ENCODE data around the gene TOX3.

Gene TOX3

GRCh38 chr16:52389045-52389444, 157.9 kb downstream of the TOX3 start:
- TF ChIP-seq, protein P1, sequence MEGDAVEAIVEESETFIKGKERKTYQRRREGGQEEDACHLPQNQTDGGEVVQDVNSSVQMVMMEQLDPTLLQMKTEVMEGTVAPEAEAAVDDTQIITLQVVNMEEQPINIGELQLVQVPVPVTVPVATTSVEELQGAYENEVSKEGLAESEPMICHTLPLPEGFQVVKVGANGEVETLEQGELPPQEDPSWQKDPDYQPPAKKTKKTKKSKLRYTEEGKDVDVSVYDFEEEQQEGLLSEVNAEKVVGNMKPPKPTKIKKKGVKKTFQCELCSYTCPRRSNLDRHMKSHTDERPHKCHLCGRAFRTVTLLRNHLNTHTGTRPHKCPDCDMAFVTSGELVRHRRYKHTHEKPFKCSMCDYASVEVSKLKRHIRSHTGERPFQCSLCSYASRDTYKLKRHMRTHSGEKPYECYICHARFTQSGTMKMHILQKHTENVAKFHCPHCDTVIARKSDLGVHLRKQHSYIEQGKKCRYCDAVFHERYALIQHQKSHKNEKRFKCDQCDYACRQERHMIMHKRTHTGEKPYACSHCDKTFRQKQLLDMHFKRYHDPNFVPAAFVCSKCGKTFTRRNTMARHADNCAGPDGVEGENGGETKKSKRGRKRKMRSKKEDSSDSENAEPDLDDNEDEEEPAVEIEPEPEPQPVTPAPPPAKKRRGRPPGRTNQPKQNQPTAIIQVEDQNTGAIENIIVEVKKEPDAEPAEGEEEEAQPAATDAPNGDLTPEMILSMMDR (IDR thresholded peaks at IDR 0.05; ENCODE audit: control insufficient read depth, insufficient read depth, low read depth, low read length, missing control alignments), result no peak
- DNase-seq (ENCODE audit: low read depth), result no peak
- no peak overlapping the region for H3K4me3 ChIP-seq (ENCODE audit: control insufficient read depth, low read depth, low read length)

Measured in AG09309 (cell line).